SK-N-SH treated with all-trans-retinoic acid at 6 μM for 48 hours (cell line): Measurements from ENCODE around the gene NEAT1.

Source experiments
- BACH2 ChIP-seq: fragments of 250-450 bp; sonication (Bioruptor Pico); IDR thresholded peaks from 2 replicates; pipeline ENCODE4 v1.9.0; 2021; ENCODE audit warnings: mild to moderate bottlenecking, borderline replicate concordance
- ESRRG ChIP-seq: fragments of 250-450 bp; sonication (Bioruptor Pico); IDR thresholded peaks from 2 replicates; pipeline ENCODE4 v1.6.1; 2021; ENCODE audit warnings: mild to moderate bottlenecking
- PPARA ChIP-seq: fragments of 250-450 bp; sonication (Bioruptor Pico); IDR thresholded peaks from 2 replicates; pipeline ENCODE4 v1.5.0; 2020; ENCODE audit warnings: mild to moderate bottlenecking, borderline replicate concordance
- TCF4 ChIP-seq: fragments of 250-450 bp; sonication (Bioruptor Pico); IDR thresholded peaks from 2 replicates; pipeline ENCODE4 v1.8.0; 2021; ENCODE audit warnings: mild to moderate bottlenecking, moderate library complexity, borderline replicate concordance
- ZFP3 ChIP-seq: fragments of 250-450 bp; sonication (Bioruptor Pico); IDR thresholded peaks from 2 replicates; pipeline ENCODE4 v1.5.0; 2020; ENCODE audit warnings: mild to moderate bottlenecking, moderate library complexity
- ZFP30 ChIP-seq: fragments of 450-650 bp; formaldehyde crosslinking; IDR thresholded peaks from 2 replicates; pipeline ENCODE4 v1.5.0; 2022; ENCODE audit warnings: mild to moderate bottlenecking, moderate library complexity
- ZNF565 ChIP-seq: fragments of 450-650 bp; formaldehyde crosslinking; conservative IDR thresholded peaks from 2 replicates; pipeline ENCODE4 v1.5.0; 2020; ENCODE audit warnings: low read depth, mild to moderate bottlenecking, moderate library complexity
- TF ChIP-seq, protein P1 (sequence below): fragments of 250-450 bp; sonication (Bioruptor Pico); IDR thresholded peaks from 2 replicates; pipeline ENCODE4 v1.5.1; 2020; ENCODE audit warnings: low read depth, mild to moderate bottlenecking, moderate library complexity
- TF ChIP-seq, protein P2 (sequence below): fragments of 250-450 bp; sonication (Bioruptor Pico); IDR thresholded peaks from 2 replicates; pipeline ENCODE4 v1.5.1; 2021; ENCODE audit warnings: mild to moderate bottlenecking, moderate library complexity

DNA sequence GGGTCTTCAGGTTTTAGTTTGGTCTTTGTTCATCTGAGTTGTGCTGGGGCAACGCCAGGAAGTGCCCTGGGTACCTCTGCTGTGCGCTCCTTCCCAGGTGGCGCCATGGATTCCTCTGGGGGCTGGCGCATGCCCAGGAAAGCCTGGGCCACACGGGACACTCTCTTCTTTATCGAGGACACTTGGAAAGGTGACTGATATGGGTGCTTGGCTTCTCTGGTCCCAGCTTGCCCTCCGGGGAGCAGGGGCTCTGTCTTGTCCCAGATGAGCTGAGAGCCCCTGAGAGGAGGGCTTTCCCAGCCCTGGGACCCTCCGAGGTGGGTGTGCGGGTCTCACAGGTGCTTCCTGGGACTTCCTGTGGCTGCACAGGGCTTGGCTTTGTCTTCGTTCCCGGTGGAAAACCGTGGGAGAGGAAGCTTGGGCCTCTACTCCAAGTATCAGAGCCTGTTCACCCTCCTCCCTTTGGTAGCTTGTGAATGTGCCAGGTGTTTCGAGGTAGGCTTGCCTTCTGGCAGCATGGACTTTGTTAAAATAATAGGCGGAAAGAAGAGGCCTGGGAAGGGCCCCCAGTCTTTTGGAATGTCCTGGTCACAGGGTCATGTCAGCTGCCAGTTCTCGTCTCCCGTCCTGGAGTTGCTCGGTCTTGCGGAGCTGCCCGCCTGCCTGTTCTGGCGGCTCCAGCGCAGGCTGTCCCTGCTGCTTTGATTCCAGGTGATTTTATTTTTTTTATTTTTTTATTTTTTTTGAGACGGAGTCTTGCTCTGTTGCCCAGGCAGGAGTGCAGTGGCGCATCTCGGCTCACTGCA is 10.1 kb upstream of the NEAT1 start:
- TF ChIP-seq ZFP30 (CRISPR knock-in tag) (no peak), ZFP3 (CRISPR knock-in tag) (no peak), BACH2 (CRISPR knock-in tag) (no peak), ZNF565 (CRISPR knock-in tag) (no peak), PPARA (no peak), TCF4 (CRISPR knock-in tag) (no peak), ESRRG (CRISPR knock-in tag) (no peak)
- TF ChIP-seq, protein P1, sequence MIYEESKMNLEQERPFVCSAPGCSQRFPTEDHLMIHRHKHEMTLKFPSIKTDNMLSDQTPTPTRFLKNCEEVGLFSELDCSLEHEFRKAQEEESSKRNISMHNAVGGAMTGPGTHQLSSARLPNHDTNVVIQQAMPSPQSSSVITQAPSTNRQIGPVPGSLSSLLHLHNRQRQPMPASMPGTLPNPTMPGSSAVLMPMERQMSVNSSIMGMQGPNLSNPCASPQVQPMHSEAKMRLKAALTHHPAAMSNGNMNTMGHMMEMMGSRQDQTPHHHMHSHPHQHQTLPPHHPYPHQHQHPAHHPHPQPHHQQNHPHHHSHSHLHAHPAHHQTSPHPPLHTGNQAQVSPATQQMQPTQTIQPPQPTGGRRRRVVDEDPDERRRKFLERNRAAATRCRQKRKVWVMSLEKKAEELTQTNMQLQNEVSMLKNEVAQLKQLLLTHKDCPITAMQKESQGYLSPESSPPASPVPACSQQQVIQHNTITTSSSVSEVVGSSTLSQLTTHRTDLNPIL (CRISPR knock-in tag) = no peak
- TF ChIP-seq, protein P2, sequence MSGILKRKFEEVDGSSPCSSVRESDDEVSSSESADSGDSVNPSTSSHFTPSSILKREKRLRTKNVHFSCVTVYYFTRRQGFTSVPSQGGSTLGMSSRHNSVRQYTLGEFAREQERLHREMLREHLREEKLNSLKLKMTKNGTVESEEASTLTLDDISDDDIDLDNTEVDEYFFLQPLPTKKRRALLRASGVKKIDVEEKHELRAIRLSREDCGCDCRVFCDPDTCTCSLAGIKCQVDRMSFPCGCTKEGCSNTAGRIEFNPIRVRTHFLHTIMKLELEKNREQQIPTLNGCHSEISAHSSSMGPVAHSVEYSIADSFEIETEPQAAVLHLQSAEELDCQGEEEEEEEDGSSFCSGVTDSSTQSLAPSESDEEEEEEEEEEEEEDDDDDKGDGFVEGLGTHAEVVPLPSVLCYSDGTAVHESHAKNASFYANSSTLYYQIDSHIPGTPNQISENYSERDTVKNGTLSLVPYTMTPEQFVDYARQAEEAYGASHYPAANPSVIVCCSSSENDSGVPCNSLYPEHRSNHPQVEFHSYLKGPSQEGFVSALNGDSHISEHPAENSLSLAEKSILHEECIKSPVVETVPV (CRISPR knock-in tag) = no peak
